ENCODE results near the gene EBI3.

EBI3 gene

GRCh38 chr19:4267101-4267900 lies 38.0 kb downstream of the EBI3 start:
- Histone ChIP-seq H3K4me2 (ENCODE audit: low read length, poor library complexity, severe bottlenecking) (no peak overlapping the region), H4K91ac (ENCODE audit: low read length) (peak overlapping the region; percentile 48), H3K23ac (ENCODE audit: low read length in 2 of 2) (no peak overlapping the region), H3K4me3 (ENCODE audit: insufficient read depth in 1 of 2, low read depth in 1 of 2, low read length in 2 of 2) (no peak overlapping the region), H3K18ac (ENCODE audit: low read depth in 1 of 2, low read length in 2 of 2) (no peak overlapping the region), H3K4me1 (ENCODE audit: control insufficient read depth, insufficient read depth, low read depth, low read length) (no peaks in the 10 kb centered on the region), H2BK120ac (ENCODE audit: low read depth, low read length) (no peak overlapping the region), H3K9me3 (ENCODE audit: control insufficient read depth, low read length) (no peaks in the 10 kb centered on the region), H3K27ac (ENCODE audit: low read length, poor library complexity, severe bottlenecking) (no peak overlapping the region), H3K79me1 (replicated peaks; ENCODE audit: low read length, poor library complexity, severe bottlenecking) (peaks cover 3% of the 10 kb centered on the region), H3K27me3 (ENCODE audit: control insufficient read depth in 1 of 2, insufficient read depth in 1 of 2, low read length in 2 of 2) (no peaks in the 10 kb centered on the region), H2AK5ac (ENCODE audit: low read length, severe bottlenecking) (no peak overlapping the region), H3K9ac (ENCODE audit: low read length) (no peak overlapping the region), H3K36me3 (ENCODE audit: control insufficient read depth in 1 of 2, insufficient read depth in 2 of 2, low read depth in 1 of 2, low read length in 2 of 2) (peaks cover 43 to 47% of the 10 kb centered on the region in 2 experiments), H2BK15ac (ENCODE audit: low read depth, poor library complexity, severe bottlenecking) (no peak overlapping the region), H3K4ac (ENCODE audit: low read depth in 1 of 2, low read length in 2 of 2) (no peak overlapping the region), H2BK5ac (ENCODE audit: low read depth, low read length, poor library complexity, severe bottlenecking) (no peak overlapping the region), H4K8ac (ENCODE audit: low read length) (no peak overlapping the region), H3K14ac (ENCODE audit: low read length in 2 of 2) (no peak overlapping the region), H2BK12ac (ENCODE audit: low read length in 2 of 2) (no peak overlapping the region), H2AFZ (ENCODE audit: low read depth, low read length) (no peak overlapping the region)
- DNase-seq = peak; percentile 75
- 39% methylated on average over 19 of the region's 21 CpGs for WGBS

- Histone ChIP-seq H3K79me1 (replicated peaks; ENCODE audit: low read length, poor library complexity, severe bottlenecking) (peaks cover 3% of the 10 kb centered on the region), H3K27ac (ENCODE audit: low read length, poor library complexity, severe bottlenecking) (no peak overlapping the region), H3K9me3 (ENCODE audit: control insufficient read depth, low read length) (no peaks in the 10 kb centered on the region), H2BK5ac (ENCODE audit: low read depth, low read length, poor library complexity, severe bottlenecking) (no peak overlapping the region), H2BK120ac (ENCODE audit: low read depth, low read length) (no peak overlapping the region), H3K4me3 (ENCODE audit: insufficient read depth in 1 of 2, low read depth in 1 of 2, low read length in 2 of 2) (no peak overlapping the region), H2AK5ac (ENCODE audit: low read length, severe bottlenecking) (no peak overlapping the region), H3K27me3 (ENCODE audit: control insufficient read depth in 1 of 2, insufficient read depth in 1 of 2, low read length in 2 of 2) (no peaks in the 10 kb centered on the region), H3K23ac (ENCODE audit: low read length in 2 of 2) (no peak overlapping the region), H4K8ac (ENCODE audit: low read length) (no peak overlapping the region), H2BK12ac (ENCODE audit: low read length in 2 of 2) (no peak overlapping the region), H3K4ac (ENCODE audit: low read depth in 1 of 2, low read length in 2 of 2) (no peak overlapping the region), H3K14ac (ENCODE audit: low read length in 2 of 2) (no peak overlapping the region), H3K4me2 (ENCODE audit: low read length, poor library complexity, severe bottlenecking) (no peak overlapping the region), H3K9ac (ENCODE audit: low read length) (no peak overlapping the region), H3K4me1 (ENCODE audit: control insufficient read depth, insufficient read depth, low read depth, low read length) (no peaks in the 10 kb centered on the region), H4K91ac (ENCODE audit: low read length) (no peak overlapping the region), H2BK15ac (ENCODE audit: low read depth, poor library complexity, severe bottlenecking) (no peak overlapping the region), H3K36me3 (ENCODE audit: control insufficient read depth in 1 of 2, insufficient read depth in 2 of 2, low read depth in 1 of 2, low read length in 2 of 2) (peaks cover 40 to 43% of the 10 kb centered on the region in 2 experiments), H2AFZ (ENCODE audit: low read depth, low read length) (no peak overlapping the region), H3K18ac (ENCODE audit: low read depth in 1 of 2, low read length in 2 of 2) (no peak overlapping the region)
- WGBS = 96% methylated on average over 30 of the region's 30 CpGs
- DNase-seq = no peak
Observed at GRCh38 chr19:4267901-4268815, 38.8 kb downstream of the EBI3 start.

- H3K27ac ChIP-seq (ENCODE audit: low read length, poor library complexity, severe bottlenecking) = no peak overlapping the region
- H2BK5ac ChIP-seq (ENCODE audit: low read depth, low read length, poor library complexity, severe bottlenecking) = no peak overlapping the region
- no peak overlapping the region for H2BK120ac ChIP-seq (ENCODE audit: low read depth, low read length)
- no peak overlapping the region for H2BK12ac ChIP-seq (ENCODE audit: low read length in 2 of 2)
- H4K8ac ChIP-seq (ENCODE audit: low read length) = no peak overlapping the region
- no peaks in the 10 kb centered on the region for H3K4me1 ChIP-seq (ENCODE audit: control insufficient read depth, insufficient read depth, low read depth, low read length)
- H3K79me1 ChIP-seq (replicated peaks; ENCODE audit: low read length, poor library complexity, severe bottlenecking) = peaks cover 3% of the 10 kb centered on the region
- DNase-seq = no peak
- no peak overlapping the region for H3K4ac ChIP-seq (ENCODE audit: low read depth in 1 of 2, low read length in 2 of 2)
- no peaks in the 10 kb centered on the region for H3K27me3 ChIP-seq (ENCODE audit: control insufficient read depth in 1 of 2, insufficient read depth in 1 of 2, low read length in 2 of 2)
- no peak overlapping the region for H2BK15ac ChIP-seq (ENCODE audit: low read depth, poor library complexity, severe bottlenecking)
- no peak overlapping the region for H3K18ac ChIP-seq (ENCODE audit: low read depth in 1 of 2, low read length in 2 of 2)
- H3K9me3 ChIP-seq (ENCODE audit: control insufficient read depth, low read length) = no peaks in the 10 kb centered on the region
- H3K36me3 ChIP-seq (ENCODE audit: control insufficient read depth in 1 of 2, insufficient read depth in 2 of 2, low read depth in 1 of 2, low read length in 2 of 2) = peaks cover 35 to 43% of the 10 kb centered on the region in 2 experiments
- H2AFZ ChIP-seq (ENCODE audit: low read depth, low read length) = no peak overlapping the region
- H2AK5ac ChIP-seq (ENCODE audit: low read length, severe bottlenecking) = no peak overlapping the region
- no peak overlapping the region for H3K23ac ChIP-seq (ENCODE audit: low read length in 2 of 2)
- no peak overlapping the region for H3K4me3 ChIP-seq (ENCODE audit: insufficient read depth in 1 of 2, low read depth in 1 of 2, low read length in 2 of 2)
- no peak overlapping the region for H4K91ac ChIP-seq (ENCODE audit: low read length)
- no peak overlapping the region for H3K14ac ChIP-seq (ENCODE audit: low read length in 2 of 2)
- H3K9ac ChIP-seq (ENCODE audit: low read length) = no peak overlapping the region
- WGBS = 96% methylated on average over 13 of the region's 13 CpGs
- H3K4me2 ChIP-seq (ENCODE audit: low read length, poor library complexity, severe bottlenecking) = no peak overlapping the region
Observed at GRCh38 chr19:4268816-4269430, 39.6 kb downstream of the EBI3 start.

- H2BK12ac ChIP-seq (ENCODE audit: low read length in 2 of 2) = no peak overlapping the region
- H2BK5ac ChIP-seq (ENCODE audit: low read depth, low read length, poor library complexity, severe bottlenecking) = no peak overlapping the region
- peaks cover 2% of the 10 kb centered on the region for H3K4me1 ChIP-seq (ENCODE audit: control insufficient read depth, insufficient read depth, low read depth, low read length)
- no peak overlapping the region for H3K18ac ChIP-seq (ENCODE audit: low read depth in 1 of 2, low read length in 2 of 2)
- DNase-seq = no peak
- no peak overlapping the region for H3K23ac ChIP-seq (ENCODE audit: low read length in 2 of 2)
- peaks cover 17 to 22% of the 10 kb centered on the region in 2 experiments for H3K36me3 ChIP-seq (ENCODE audit: control insufficient read depth in 1 of 2, insufficient read depth in 2 of 2, low read depth in 1 of 2, low read length in 2 of 2)
- H3K4me3 ChIP-seq (ENCODE audit: insufficient read depth in 1 of 2, low read depth in 1 of 2, low read length in 2 of 2) = no peak overlapping the region
- 85% methylated on average over 9 of the region's 10 CpGs for WGBS
- no peak overlapping the region for H2AFZ ChIP-seq (ENCODE audit: low read depth, low read length)
- H3K27ac ChIP-seq (ENCODE audit: low read length, poor library complexity, severe bottlenecking) = no peak overlapping the region
- no peak overlapping the region for H3K4ac ChIP-seq (ENCODE audit: low read depth in 1 of 2, low read length in 2 of 2)
- no peak overlapping the region for H4K8ac ChIP-seq (ENCODE audit: low read length)
- no peaks in the 10 kb centered on the region for H3K9me3 ChIP-seq (ENCODE audit: control insufficient read depth, low read length)
- H2BK15ac ChIP-seq (ENCODE audit: low read depth, poor library complexity, severe bottlenecking) = no peak overlapping the region
- no peak overlapping the region for H2AK5ac ChIP-seq (ENCODE audit: low read length, severe bottlenecking)
- no peak overlapping the region for H2BK120ac ChIP-seq (ENCODE audit: low read depth, low read length)
- peaks cover 10 to 11% of the 10 kb centered on the region in 2 experiments for H3K27me3 ChIP-seq (ENCODE audit: control insufficient read depth in 1 of 2, insufficient read depth in 1 of 2, low read length in 2 of 2)
- H3K4me2 ChIP-seq (ENCODE audit: low read length, poor library complexity, severe bottlenecking) = no peak overlapping the region
- H4K91ac ChIP-seq (ENCODE audit: low read length) = no peak overlapping the region
- H3K14ac ChIP-seq (ENCODE audit: low read length in 2 of 2) = no peak overlapping the region
- no peaks in the 10 kb centered on the region for H3K79me1 ChIP-seq (replicated peaks; ENCODE audit: low read length, poor library complexity, severe bottlenecking)
- H3K9ac ChIP-seq (ENCODE audit: low read length) = no peak overlapping the region
Observed at GRCh38 chr19:4272894-4273293, 43.6 kb downstream of the EBI3 start.
